AG09309 (cell line): ENCODE measurements around the gene TTLL7.
"Not testable (repeated sequence)": the region's sequence is repeated elsewhere in the genome, so short reads cannot be mapped to it uniquely, and the experiment has no call there.

ENCODE experiments used
- DNase-seq: peaks from one replicate; pipeline ENCODE4 v3.0.0-alpha.2; 2010; ENCODE audit warnings: low read depth
- H3K4me3 ChIP-seq: 2 replicates; pipeline ENCODE4 v1.5.1; 2011; ENCODE audit warnings: mild to moderate bottlenecking, low read depth, low read length, moderate library complexity; ENCODE audit not compliant: control insufficient read depth
- CTCF ChIP-seq: IDR thresholded peaks from 2 replicates; pipeline ENCODE4 v1.5.1; 2011; ENCODE audit warnings: mild to moderate bottlenecking, low read depth, low read length, inconsistent platforms; ENCODE audit not compliant: insufficient read depth, control insufficient read depth; ENCODE audit errors: missing control alignments

Gene TTLL7

GRCh38 chr1:83997631-83998030 is 1.3 kb downstream of the TTLL7 start:
- no peak for TF ChIP-seq CTCF
- DNase-seq: no peak
- no peak overlapping the region for H3K4me3 ChIP-seq

GRCh38 chr1:83996621-83997020 is 2.3 kb downstream of the TTLL7 start:
- H3K4me3 ChIP-seq: no peak overlapping the region
- DNase-seq: no peak
- no peak for TF ChIP-seq CTCF

GRCh38 chr1:83996191-83996590 is 2.7 kb downstream of the TTLL7 start:
- DNase-seq: no peak
- no peak overlapping the region for H3K4me3 ChIP-seq
- TF ChIP-seq CTCF: no peak

GRCh38 chr1:83995649-83996048 is 3.3 kb downstream of the TTLL7 start:
- no peak for DNase-seq
- H3K4me3 ChIP-seq: no peak overlapping the region
- TF ChIP-seq CTCF: no peak

GRCh38 chr1:83994111-83994510 is 4.8 kb downstream of the TTLL7 start:
- TF ChIP-seq CTCF: no peak
- no peak for DNase-seq
- no peak overlapping the region for H3K4me3 ChIP-seq

- no peak for TF ChIP-seq CTCF
- no peak for DNase-seq
- H3K4me3 ChIP-seq: no peak overlapping the region
Measured at GRCh38 chr1:83990734-83991133, 8.2 kb downstream of the TTLL7 start.

GRCh38 chr1:83985048-83985447 is 13.9 kb downstream of the TTLL7 start:
- DNase-seq: no peak
- H3K4me3 ChIP-seq: no peak overlapping the region
- no peak for TF ChIP-seq CTCF

GRCh38 chr1:83983918-83984317 is 15.0 kb downstream of the TTLL7 start:
- not testable (repeated sequence) for H3K4me3 ChIP-seq, DNase-seq
